HEK293 (cell line): ENCODE data around the gene BTRC.

ENCODE experiments used
- CTCF ChIP-seq: fragments of 450-650 bp; formaldehyde crosslinking; IDR thresholded peaks from 2 replicates; pipeline ENCODE4 v1.5.1; 2016; ENCODE audit warnings: missing biosample characterization, missing genetic modification characterization
- KLF16 ChIP-seq: fragments of 450-650 bp; formaldehyde crosslinking; IDR thresholded peaks from 2 replicates; pipeline ENCODE4 v1.5.1; 2017; ENCODE audit warnings: missing biosample characterization, missing genetic modification characterization
- MYNN ChIP-seq: fragments of 450-650 bp; formaldehyde crosslinking; IDR thresholded peaks from 2 replicates; pipeline ENCODE4 v1.5.1; 2016; ENCODE audit warnings: missing biosample characterization, missing genetic modification characterization, borderline replicate concordance
- PATZ1 ChIP-seq: fragments of 450-650 bp; formaldehyde crosslinking; IDR thresholded peaks from 2 replicates; pipeline ENCODE4 v1.5.1; 2016; ENCODE audit warnings: missing biosample characterization, missing genetic modification characterization
- PRDM1 ChIP-seq: fragments of 450-650 bp; formaldehyde crosslinking; IDR thresholded peaks from 2 replicates; pipeline ENCODE4; 2016; ENCODE audit warnings: missing biosample characterization, missing genetic modification characterization
- REST ChIP-seq: fragments of 450-650 bp; formaldehyde crosslinking; IDR thresholded peaks from 2 replicates; pipeline ENCODE4 v1.5.1; 2016; ENCODE audit warnings: missing biosample characterization, missing genetic modification characterization
- ZBTB21 ChIP-seq: fragments of 450-650 bp; formaldehyde crosslinking; IDR thresholded peaks from 2 replicates; pipeline ENCODE4 v1.5.1; 2017; ENCODE audit warnings: missing biosample characterization, missing genetic modification characterization
- ZBTB7A ChIP-seq: fragments of 450-650 bp; formaldehyde crosslinking; IDR thresholded peaks from 2 replicates; pipeline ENCODE4 v1.5.1; 2016; ENCODE audit warnings: low read depth, missing biosample characterization, missing genetic modification characterization
- ZFP3 ChIP-seq: fragments of 450-650 bp; formaldehyde crosslinking; IDR thresholded peaks from 2 replicates; pipeline ENCODE4 v1.5.1; 2016; ENCODE audit warnings: low read depth, missing biosample characterization, missing genetic modification characterization
- ZNF148 ChIP-seq: fragments of 450-650 bp; formaldehyde crosslinking; IDR thresholded peaks from 2 replicates; pipeline ENCODE4 v1.5.0; 2017; ENCODE audit warnings: missing biosample characterization, missing genetic modification characterization, borderline replicate concordance
- ZNF157 ChIP-seq: fragments of 450-650 bp; formaldehyde crosslinking; IDR thresholded peaks from 2 replicates; pipeline ENCODE4 v1.5.1; 2016; ENCODE audit warnings: missing biosample characterization, missing genetic modification characterization
- ZNF214 ChIP-seq: fragments of 450-650 bp; formaldehyde crosslinking; IDR thresholded peaks from 2 replicates; pipeline ENCODE4 v1.5.1; 2017; ENCODE audit warnings: missing biosample characterization, mild to moderate bottlenecking, missing genetic modification characterization, borderline replicate concordance
- ZNF580 ChIP-seq: fragments of 450-650 bp; formaldehyde crosslinking; IDR thresholded peaks from 2 replicates; pipeline ENCODE4 v1.5.1; 2016; ENCODE audit warnings: missing biosample characterization, missing genetic modification characterization
- ZNF792 ChIP-seq: fragments of 450-650 bp; formaldehyde crosslinking; IDR thresholded peaks from 2 replicates; pipeline ENCODE4 v1.5.1; 2016; ENCODE audit warnings: missing biosample characterization, missing genetic modification characterization

- TF ChIP-seq ZBTB21 (tag by site-specific recombination) (no peak), PATZ1 (tag by site-specific recombination) (no peak), ZNF157 (tag by site-specific recombination) (no peak), MYNN (tag by site-specific recombination) (no peak), KLF16 (tag by site-specific recombination) (no peak), ZBTB7A (tag by site-specific recombination) (no peak), ZNF580 (tag by site-specific recombination) (no peak), CTCF (no peak), PRDM1 (no peak), ZNF214 (no peak), ZNF148 (no peak), ZFP3 (no peak), REST (no peak), ZNF792 (tag by site-specific recombination) (no peak)
These were observed 198.5 kb downstream of the BTRC start for GRCh38 chr10:101552442-101552841.
